Naive B cell (primary cell): Measurements from ENCODE around the gene SPAG9. TPM values are rescaled to one million over a fixed set of nuclear protein-coding genes. Genes with fewer than 3 reads are reported as not detected.

Source experiments
- ATAC-seq, 2 donors: fragments of 150-1000 bp; cut with Tn5 transposase; 2 replicates each; pipeline ENCODE4 v1.10.0; 2021; ENCODE audit warnings: low read depth in 2 of 2, mild to moderate bottlenecking in 2 of 2, moderate library complexity in 2 of 2
- DNase-seq: peaks from one replicate; pipeline ENCODE4 v3.0.0; 2022
- H3K27ac Mint-ChIP-seq, 6 donors: one replicate each; pipeline ENCODE4 v1.8.0; 2020 to 2022; ENCODE audit warnings: mild to moderate bottlenecking in 6 of 6, mixed read lengths in 6 of 6, moderate library complexity in 5 of 6, inconsistent platforms in 2 of 6
- H3K27me3 Mint-ChIP-seq, 3 donors: one replicate each; pipeline ENCODE4 v1.8.0; 2021 to 2022; ENCODE audit warnings: mixed read lengths in 3 of 3, mild to moderate bottlenecking in 1 of 3
- H3K36me3 Mint-ChIP-seq, 2 donors: one replicate each; pipeline ENCODE4 v1.8.0; 2020 to 2022; ENCODE audit warnings: mixed read lengths in 2 of 2, inconsistent platforms in 1 of 2, mild to moderate bottlenecking in 1 of 2
- H3K4me1 Mint-ChIP-seq, 3 donors: one replicate each; pipeline ENCODE4 v1.8.0; 2020 to 2022; ENCODE audit warnings: mixed read lengths in 3 of 3, inconsistent platforms in 1 of 3, mild to moderate bottlenecking in 1 of 3, moderate library complexity in 1 of 3
- H3K4me3 Mint-ChIP-seq, 8 donors: one replicate each; pipeline ENCODE4 v1.8.0; 2020 to 2022; ENCODE audit warnings: mild to moderate bottlenecking in 8 of 8, mixed read lengths in 8 of 8, moderate library complexity in 8 of 8, inconsistent platforms in 2 of 8
- H3K9me3 Mint-ChIP-seq, 7 donors: one replicate each; pipeline ENCODE4 v1.8.0; 2020 to 2022; ENCODE audit warnings: mixed read lengths in 7 of 7, mild to moderate bottlenecking in 5 of 7, inconsistent platforms in 2 of 7, moderate library complexity in 1 of 7
- polyA plus RNA-seq, 6 donors: library from polyadenylated mRNA; unstranded; fragments of 300-500 nt; fragmentation: Illumina TruSeq; gene quantifications; one replicate each; pipeline ENCODE4 v1.2.3, GENCODE V29; 2021; ENCODE audit warnings: low read depth in 6 of 6

Gene SPAG9
- polyA plus RNA-seq, 6 donors from 2014 or later = 1.9 to 7.2 (median 5.2) TPM

GRCh38 chr17:50934672-50935220, 185.9 kb downstream of the SPAG9 start:
- Mint-ChIP-seq H3K4me3 (no peak overlapping the region), H3K9me3 (no peaks in the 10 kb centered on the region), H3K27ac (no peak overlapping the region), H3K27me3 (peaks cover 13 to 31% (median 20%) of the 10 kb centered on the region in 3 donors), H3K4me1 (peaks cover 13 to 17% (median 15%) of the 10 kb centered on the region in 3 donors), H3K36me3 (no peaks in the 10 kb centered on the region)
- ATAC-seq = no peak
- no peak for DNase-seq

GRCh38 chr17:50934161-50934560, 186.5 kb downstream of the SPAG9 start:
- H3K9me3 Mint-ChIP-seq = no peaks in the 10 kb centered on the region
- ATAC-seq (no peak), DNase-seq (no peak)
- H3K4me1 Mint-ChIP-seq = peaks cover 14 to 23% (median 17%) of the 10 kb centered on the region in 3 donors
- H3K27me3 Mint-ChIP-seq = peaks cover 13 to 34% (median 22%) of the 10 kb centered on the region in 3 donors
- no peaks in the 10 kb centered on the region for H3K36me3 Mint-ChIP-seq
- no peak overlapping the region for H3K4me3 Mint-ChIP-seq
- no peak overlapping the region for H3K27ac Mint-ChIP-seq

- DNase-seq = peak; percentile 20
These were observed 189.3 kb downstream of the SPAG9 start for GRCh38 chr17:50931144-50931908.

GRCh38 chr17:50928646-50929045, 192.0 kb downstream of the SPAG9 start:
- Mint-ChIP-seq H3K4me1 (peaks cover 14 to 23% (median 17%) of the 10 kb centered on the region in 3 donors), H3K27me3 (peaks cover 16 to 35% (median 31%) of the 10 kb centered on the region in 3 donors), H3K9me3 (no peaks in the 10 kb centered on the region), H3K4me3 (no peak overlapping the region), H3K36me3 (no peaks in the 10 kb centered on the region), H3K27ac (no peak overlapping the region)
- no peak for ATAC-seq
- no peak for DNase-seq

More at GRCh38 chr17:50931144-50931908, 189.3 kb downstream of the SPAG9 start:
- Mint-ChIP-seq H3K4me1 (peaks cover 14 to 23% (median 17%) of the 10 kb centered on the region in 3 donors), H3K4me3 (peak overlapping the region; percentile 71 to 93 (median 86)), H3K36me3 (no peaks in the 10 kb centered on the region), H3K9me3 (no peaks in the 10 kb centered on the region), H3K27ac (peak overlapping the region in 2 of 6 donors; percentile 69 to 84), H3K27me3 (peaks cover 16 to 41% (median 31%) of the 10 kb centered on the region in 3 donors)
- ATAC-seq = peak; percentile 63 to 64

- Mint-ChIP-seq H3K9me3 (no peaks in the 10 kb centered on the region), H3K4me1 (peaks cover 14 to 23% (median 17%) of the 10 kb centered on the region in 3 donors), H3K4me3 (no peak overlapping the region), H3K27me3 (peaks cover 16 to 33% (median 31%) of the 10 kb centered on the region in 3 donors), H3K27ac (no peak overlapping the region), H3K36me3 (no peaks in the 10 kb centered on the region)
- DNase-seq (no peak), ATAC-seq (no peak)
These were observed 193.4 kb downstream of the SPAG9 start for GRCh38 chr17:50927287-50927686.

- ATAC-seq (no peak), DNase-seq (no peak)
- H3K36me3 Mint-ChIP-seq = no peaks in the 10 kb centered on the region
- H3K4me3 Mint-ChIP-seq = no peak overlapping the region
- no peaks in the 10 kb centered on the region for H3K9me3 Mint-ChIP-seq
- H3K4me1 Mint-ChIP-seq = peaks cover 10 to 18% (median 14%) of the 10 kb centered on the region in 3 donors
- H3K27ac Mint-ChIP-seq = peak overlapping the region in 1 of 6 donors; percentile 42
- H3K27me3 Mint-ChIP-seq = peaks cover 13 to 25% (median 24%) of the 10 kb centered on the region in 3 donors
These were observed 194.1 kb downstream of the SPAG9 start for GRCh38 chr17:50926523-50926922.

GRCh38 chr17:50925296-50925891, 195.3 kb downstream of the SPAG9 start:
- DNase-seq = no peak

GRCh38 chr17:50924800-50925199, 195.9 kb downstream of the SPAG9 start:
- Mint-ChIP-seq H3K9me3 (no peaks in the 10 kb centered on the region), H3K27ac (no peak overlapping the region), H3K4me1 (peaks cover 2 to 6% (median 4%) of the 10 kb centered on the region in 3 donors), H3K27me3 (peaks cover 8 to 16% (median 12%) of the 10 kb centered on the region in 3 donors), H3K36me3 (no peaks in the 10 kb centered on the region), H3K4me3 (no peak overlapping the region)
- no peak for ATAC-seq
- no peak for DNase-seq

More at GRCh38 chr17:50925296-50925891, 195.3 kb downstream of the SPAG9 start:
- H3K27ac Mint-ChIP-seq = no peak overlapping the region
- no peak overlapping the region for H3K4me3 Mint-ChIP-seq
- no peaks in the 10 kb centered on the region for H3K36me3 Mint-ChIP-seq
- H3K27me3 Mint-ChIP-seq = peaks cover 13 to 22% (median 17%) of the 10 kb centered on the region in 3 donors
- no peaks in the 10 kb centered on the region for H3K9me3 Mint-ChIP-seq
- no peak for ATAC-seq
- peaks cover 6 to 11% (median 10%) of the 10 kb centered on the region in 3 donors for H3K4me1 Mint-ChIP-seq

- Mint-ChIP-seq H3K9me3 (no peaks in the 10 kb centered on the region), H3K27me3 (peaks cover 7 to 13% (median 13%) of the 10 kb centered on the region in 3 donors), H3K4me3 (no peak overlapping the region), H3K36me3 (no peaks in the 10 kb centered on the region), H3K27ac (no peak overlapping the region), H3K4me1 (peaks cover 3 to 4% (median 4%) of the 10 kb centered on the region in 3 donors)
- DNase-seq (no peak), ATAC-seq (no peak)
These were observed 196.4 kb downstream of the SPAG9 start for GRCh38 chr17:50924300-50924699.

- no peaks in the 10 kb centered on the region for H3K9me3 Mint-ChIP-seq
- H3K27ac Mint-ChIP-seq = no peak overlapping the region
These were observed 197.1 kb downstream of the SPAG9 start for GRCh38 chr17:50923611-50924010.

GRCh38 chr17:50922721-50923405, 197.8 kb downstream of the SPAG9 start:
- Mint-ChIP-seq H3K4me3 (no peak overlapping the region), H3K27ac (no peak overlapping the region), H3K27me3 (peaks cover 5 to 10% (median 8%) of the 10 kb centered on the region in 3 donors), H3K36me3 (no peaks in the 10 kb centered on the region), H3K4me1 (peaks cover 4 to 6% (median 5%) of the 10 kb centered on the region in 3 donors), H3K9me3 (no peaks in the 10 kb centered on the region)
- ATAC-seq (no peak), DNase-seq (no peak)

More at GRCh38 chr17:50923611-50924010, 197.1 kb downstream of the SPAG9 start:
- peaks cover 7 to 15% (median 12%) of the 10 kb centered on the region in 3 donors for H3K27me3 Mint-ChIP-seq
- no peaks in the 10 kb centered on the region for H3K36me3 Mint-ChIP-seq
- ATAC-seq (no peak), DNase-seq (no peak)
- no peak overlapping the region for H3K4me3 Mint-ChIP-seq
- H3K4me1 Mint-ChIP-seq = peaks cover 4 to 6% (median 5%) of the 10 kb centered on the region in 3 donors

- Mint-ChIP-seq H3K9me3 (no peaks in the 10 kb centered on the region), H3K27me3 (peaks cover 4 to 10% (median 7%) of the 10 kb centered on the region in 3 donors), H3K4me1 (peaks cover 4 to 6% (median 5%) of the 10 kb centered on the region in 3 donors), H3K4me3 (no peak overlapping the region), H3K27ac (peak overlapping the region in 1 of 6 donors; percentile 13), H3K36me3 (no peaks in the 10 kb centered on the region)
- DNase-seq = no peak
- ATAC-seq = no peak
These were observed 198.6 kb downstream of the SPAG9 start for GRCh38 chr17:50922107-50922506.
